Mucosa of descending colon (tissue), 3 donors: ENCODE measurements around the gene NEAT1. TPM values are rescaled to one million over a fixed set of nuclear protein-coding genes. Genes with fewer than 3 reads are reported as not detected.
A peak's percentile ranks its signal among the peaks of the same experiment; 100 is the strongest.

Experiments
- ATAC-seq: fragments of 200-7000 bp; cut with Tn5 transposase; one replicate; pipeline ENCODE4 v1.9.1; 2020; ENCODE audit warnings: mild to moderate bottlenecking, moderate library complexity
- DNase-seq, 3 donors: peaks; one replicate each; pipeline ENCODE4 v3.0.0-alpha.2; 2020
- H3K36me3 ChIP-seq: fragments of 200-600 bp; one replicate; pipeline ENCODE4 v1.8.0; 2021; ENCODE audit warnings: low read depth, mild to moderate bottlenecking
- H3K4me1 ChIP-seq: fragments of 200-600 bp; one replicate; pipeline ENCODE4 v1.8.0; 2021; ENCODE audit warnings: low read depth, mild to moderate bottlenecking
- H3K4me3 ChIP-seq: fragments of 200-600 bp; one replicate; pipeline ENCODE4 v1.8.0; 2021; ENCODE audit warnings: mild to moderate bottlenecking
- H3K9me3 ChIP-seq: fragments of 200-600 bp; one replicate; pipeline ENCODE4 v1.8.0; 2021; ENCODE audit warnings: mild to moderate bottlenecking
- CTCF ChIP-seq: fragments of 200-600 bp; IDR thresholded peaks from one replicate; pipeline ENCODE4 v1.8.0; 2022; ENCODE audit warnings: antibody characterized with exemption, mild to moderate bottlenecking
- intact Hi-C, 2 donors: fragments of 100-400 bp; cut with DNase I in 1 of 2; cut with micrococcal nuclease in 1 of 2; formaldehyde crosslinking; loops; one replicate each; pipeline versions ENCODE4 v1.11.0 to v1.11.1; 2022; cut with DNase I, micrococcal nuclease
- total RNA-seq, 3 donors: library from RNA; stranded (reverse); fragmentation: NEBNext Ultra II Directional in 2 of 3; extraction: Animal tissue kit (Norgen Biotek cat#: 25700) in 2 of 3; gene quantifications; one replicate each; pipeline versions ENCODE4 v1.2.1 to v1.2.4, GENCODE V29; 2021 to 2023
- donor health status: DM: no; HTN: no; CAD: no; lungs with moderate emphysema.
- donor health status: DM: no; HTN: no; CAD: no.
- donor health status: DM: no; HTN: yes; CAD: no.

Gene NEAT1
- total RNA-seq, 3 donors from 2014 or later, result 1,133 to 1,409 (median 1,237) TPM

- intact Hi-C loops, result no loop called here
- ATAC-seq, result peak; percentile 16
- Histone ChIP-seq H3K36me3 (no peaks in the 10 kb centered on the region), H3K4me1 (peaks cover 62% of the 10 kb centered on the region), H3K4me3 (no peak overlapping the region), H3K9me3 (no peaks in the 10 kb centered on the region)
- TF ChIP-seq CTCF, result no peak
- peak; percentile 72 to 87 (median 77) for DNase-seq
Observed at GRCh38 chr11:65493367-65494176, 71.0 kb downstream of the NEAT1 start.

Other genes starting within 250 kb of the NEAT1 start
- 100 to 1,000 TPM; 211 to 389 (median 271) TPM for gene CAPN1, start 240.9 kb upstream of the NEAT1 start, total RNA-seq
- gene POLA2, start 160.8 kb upstream of the NEAT1 start, total RNA-seq, result 10 to 100 TPM in 2 of 3 donors, 1 to 10 TPM in 1; 8.9 to 14.4 (median 11.4) TPM
- gene CDC42EP2, start 107.9 kb upstream of the NEAT1 start, total RNA-seq, result 10 to 100 TPM in 2 of 3 donors, 1 to 10 TPM in 1; 7.0 to 27.4 (median 11.6) TPM
- gene DPF2, start 88.9 kb upstream of the NEAT1 start, total RNA-seq, result 10 to 100 TPM; 32.8 to 62.9 (median 35.5) TPM
- under 1 TPM in 2 of 3 donors, not detected in 1; 0.14 to 0.53 TPM for gene TIGD3, start 68.0 kb upstream of the NEAT1 start, total RNA-seq
- gene SLC25A45, start 40.2 kb upstream of the NEAT1 start, total RNA-seq, result 10 to 100 TPM in 2 of 3 donors, 1 to 10 TPM in 1; 8.0 to 10.5 (median 10.1) TPM
- gene FRMD8, start 36.2 kb upstream of the NEAT1 start, total RNA-seq, result 10 to 100 TPM; 27.1 to 44.1 (median 42.3) TPM
- gene MALAT1, start 76.2 kb downstream of the NEAT1 start, total RNA-seq, result over 10,000 TPM; 10,779 to 14,350 (median 11,224) TPM
- gene SCYL1, start 102.3 kb downstream of the NEAT1 start, total RNA-seq, result 10 to 100 TPM; 60.1 to 77.4 (median 60.3) TPM
- 100 to 1,000 TPM in 1 of 3 donors, 10 to 100 TPM in 2; 22.6 to 133 (median 36.7) TPM for gene LTBP3, start 135.6 kb downstream of the NEAT1 start, total RNA-seq
- gene ZNRD2, start 147.7 kb downstream of the NEAT1 start, total RNA-seq, result 10 to 100 TPM; 20.9 to 24.6 (median 21.0) TPM
- gene FAM89B, start 149.7 kb downstream of the NEAT1 start, total RNA-seq, result 10 to 100 TPM; 26.4 to 61.2 (median 28.5) TPM
- gene EHBP1L1, start 153.3 kb downstream of the NEAT1 start, total RNA-seq, result 100 to 1,000 TPM in 1 of 3 donors, 10 to 100 TPM in 2; 65.8 to 208 (median 65.9) TPM
- gene KCNK7, start 173.0 kb downstream of the NEAT1 start, total RNA-seq, result 1 to 10 TPM in 2 of 3 donors, under 1 TPM in 1; 0.49 to 1.7 (median 1.5) TPM
- 100 to 1,000 TPM in 1 of 3 donors, 10 to 100 TPM in 2; 81.6 to 109 (median 95.7) TPM for gene MAP3K11, start 191.4 kb downstream of the NEAT1 start, total RNA-seq
- 10 to 100 TPM; 42.5 to 53.4 (median 47.5) TPM for gene PCNX3, start 193.0 kb downstream of the NEAT1 start, total RNA-seq
- gene SIPA1, start 215.3 kb downstream of the NEAT1 start, total RNA-seq, result 10 to 100 TPM; 23.2 to 52.5 (median 28.1) TPM
- 10 to 100 TPM; 69.1 to 89.6 (median 71.0) TPM for gene RELA, start 240.1 kb downstream of the NEAT1 start, total RNA-seq